Measurements from ENCODE around the gene ROR1. TPM values are rescaled to one million over a fixed set of nuclear protein-coding genes. Genes with fewer than 3 reads are reported as not detected.

The ROR1 gene
- total and polyA plus RNA-seq, 2 donors (not counting 3 experiments of a cell fraction or from before 2014, with no cell fraction given): 2.6 to 3.5 TPM

DNA sequence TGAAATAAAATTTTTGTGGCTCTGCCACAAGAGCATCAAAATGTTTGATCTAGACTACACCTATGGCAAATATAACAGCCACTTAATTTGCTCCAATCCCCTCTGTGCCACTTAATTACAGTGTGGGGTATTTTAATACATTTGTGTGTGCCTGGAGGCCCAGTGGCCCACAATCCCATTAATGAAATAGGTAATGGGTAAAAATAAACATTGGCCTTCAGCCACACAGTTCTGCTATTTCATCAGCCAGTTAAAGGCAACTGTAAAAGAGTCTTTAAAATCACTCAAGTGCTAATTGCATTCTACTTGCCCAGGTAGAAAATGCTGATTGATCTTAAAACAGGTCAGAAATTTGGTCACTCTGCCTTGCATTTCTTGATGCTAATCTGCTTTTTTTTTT, 278.0 kb downstream of the ROR1 start:
- no peaks in the 10 kb centered on the region for H4K20me1 ChIP-seq (replicated peaks; ENCODE audit: control insufficient read depth, extremely low read depth, insufficient read depth, low read length)
- H2AFZ ChIP-seq (ENCODE audit: low read depth, low read length): no peak overlapping the region
- intact Hi-C loops (cut with micrococcal nuclease): no loop called here
- TF ChIP-seq EZH2 (IDR thresholded peaks at IDR 0.05; ENCODE audit: borderline replicate concordance, low read depth, low read length, severe bottlenecking) (no peak), POLR2A (IDR thresholded peaks at IDR 0.05; ENCODE audit: low read depth, low read length) (no peak), POLR2AphosphoS5 (IDR thresholded peaks at IDR 0.05; ENCODE audit: insufficient read depth, low read depth, low read length) (no peak), GATA2 (IDR thresholded peaks at IDR 0.05; ENCODE audit: insufficient read depth, insufficient read length, low read depth, low read length) (no peak), FOS (IDR thresholded peaks at IDR 0.05; ENCODE audit: borderline replicate concordance, insufficient read depth, low read length) (no peak), JUN (IDR thresholded peaks at IDR 0.05; ENCODE audit: borderline replicate concordance, insufficient read depth, insufficient read length, low read depth) (no peak), MYC (IDR thresholded peaks at IDR 0.05; ENCODE audit: low read depth, low read length) (no peak)
- TF ChIP-seq, protein P1, sequence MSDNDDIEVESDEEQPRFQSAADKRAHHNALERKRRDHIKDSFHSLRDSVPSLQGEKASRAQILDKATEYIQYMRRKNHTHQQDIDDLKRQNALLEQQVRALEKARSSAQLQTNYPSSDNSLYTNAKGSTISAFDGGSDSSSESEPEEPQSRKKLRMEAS (IDR thresholded peaks at IDR 0.05; ENCODE audit: insufficient read depth, insufficient read length): no peak
- TF ChIP-seq, protein P2, sequence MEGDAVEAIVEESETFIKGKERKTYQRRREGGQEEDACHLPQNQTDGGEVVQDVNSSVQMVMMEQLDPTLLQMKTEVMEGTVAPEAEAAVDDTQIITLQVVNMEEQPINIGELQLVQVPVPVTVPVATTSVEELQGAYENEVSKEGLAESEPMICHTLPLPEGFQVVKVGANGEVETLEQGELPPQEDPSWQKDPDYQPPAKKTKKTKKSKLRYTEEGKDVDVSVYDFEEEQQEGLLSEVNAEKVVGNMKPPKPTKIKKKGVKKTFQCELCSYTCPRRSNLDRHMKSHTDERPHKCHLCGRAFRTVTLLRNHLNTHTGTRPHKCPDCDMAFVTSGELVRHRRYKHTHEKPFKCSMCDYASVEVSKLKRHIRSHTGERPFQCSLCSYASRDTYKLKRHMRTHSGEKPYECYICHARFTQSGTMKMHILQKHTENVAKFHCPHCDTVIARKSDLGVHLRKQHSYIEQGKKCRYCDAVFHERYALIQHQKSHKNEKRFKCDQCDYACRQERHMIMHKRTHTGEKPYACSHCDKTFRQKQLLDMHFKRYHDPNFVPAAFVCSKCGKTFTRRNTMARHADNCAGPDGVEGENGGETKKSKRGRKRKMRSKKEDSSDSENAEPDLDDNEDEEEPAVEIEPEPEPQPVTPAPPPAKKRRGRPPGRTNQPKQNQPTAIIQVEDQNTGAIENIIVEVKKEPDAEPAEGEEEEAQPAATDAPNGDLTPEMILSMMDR (IDR thresholded peaks at IDR 0.05; ENCODE audit: extremely low read depth in 1 of 2, insufficient read depth in 1 of 2, low read depth in 1 of 2, low read length in 2 of 2): no peak
- no peaks in the 10 kb centered on the region for H3K36me3 ChIP-seq (ENCODE audit: control insufficient read depth in 2 of 2, extremely low read depth in 1 of 2, insufficient read depth in 2 of 2, low read length in 2 of 2)
- H3K9me1 ChIP-seq (replicated peaks; ENCODE audit: control insufficient read depth, extremely low read depth, insufficient read depth, low read length): no peaks in the 10 kb centered on the region
- CTCF ChIA-PET: interaction anchor here (0.6 kb wide), 1 partner anchor 16 kb away, joined by 3 read pairs; no protein-coding TSS in a partner anchor
- H3K27me3 ChIP-seq (ENCODE audit: control insufficient read depth in 2 of 2, insufficient read depth in 2 of 2, low read length in 2 of 2): no peaks in the 10 kb centered on the region
- POLR2A ChIA-PET: no interaction called here
- H3K4me2 ChIP-seq (ENCODE audit: insufficient read depth, low read length): no peak overlapping the region
- no peaks in the 10 kb centered on the region for H3K9me3 ChIP-seq (replicated peaks; ENCODE audit: control insufficient read depth, insufficient read depth, low read length)
- no peaks in the 10 kb centered on the region for H3K79me2 ChIP-seq (ENCODE audit: control insufficient read depth, insufficient read depth, low read length)
- no peak for FAIRE-seq
- H3K4me3 ChIP-seq (replicated peaks in 1 of 3; ENCODE audit: insufficient read depth in 1 of 3, low read depth in 1 of 3, low read length in 3 of 3): no peak overlapping the region
- dilution Hi-C loops (cut with MboI; ENCODE audit: extremely low pct_ligation_motif_present, low sequenced_read_pairs): no loop called here
- H3K4me1 ChIP-seq (ENCODE audit: control insufficient read depth, extremely low read depth, insufficient read depth, low read length): no peaks in the 10 kb centered on the region
- DNase-seq (ENCODE audit: low read depth, low spot score): no peak
- no TSS peak for BruUV-seq (replicated peaks)
- no peak overlapping the region for H3K27ac ChIP-seq (ENCODE audit: insufficient read depth, low read depth, low read length)
- H3K9ac ChIP-seq (replicated peaks; ENCODE audit: extremely low read depth, insufficient read depth, low read length): no peak overlapping the region

Data from endothelial cell of umbilical vein (primary cell).